ENCODE measurements around the gene OR13J1.
A peak's percentile ranks its signal among the peaks of the same experiment; 100 is the strongest.

The OR13J1 gene

GRCh38 chr9:35835216-35835632, 35.0 kb downstream of the OR13J1 start:
- FAIRE-seq (no peak), DNase-seq (ENCODE audit: low spot score) (no peak)

- DNase-seq (ENCODE audit: low spot score) (no peak), FAIRE-seq (peak; percentile 27)
Measured at GRCh38 chr9:35834260-35835215, 35.7 kb downstream of the OR13J1 start.

- FAIRE-seq, result no peak
- DNase-seq (ENCODE audit: low spot score), result no peak
Measured at GRCh38 chr9:35832814-35833213, 37.4 kb downstream of the OR13J1 start.

GRCh38 chr9:35831040-35831439, 39.2 kb downstream of the OR13J1 start:
- FAIRE-seq (no peak), DNase-seq (ENCODE audit: low spot score) (no peak)

DNA sequence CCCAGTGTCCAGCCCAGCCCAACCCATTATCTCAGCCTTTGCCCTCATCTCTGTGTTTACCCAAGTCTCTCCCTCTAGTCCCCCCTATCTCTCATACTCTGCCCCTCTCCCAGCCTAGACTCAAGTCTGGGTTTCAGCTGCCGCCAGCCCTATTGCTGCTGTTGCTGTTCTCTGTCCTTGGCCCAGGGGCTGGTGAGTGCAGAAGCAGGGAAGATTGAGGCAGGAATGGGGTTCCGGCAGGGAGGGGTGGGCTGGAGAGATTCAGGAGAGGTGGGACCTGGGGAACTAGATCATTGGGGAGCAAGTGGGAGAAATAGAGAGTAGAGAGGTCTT, 40.5 kb downstream of the OR13J1 start:
- FAIRE-seq, result no peak
- peak; percentile 25 for DNase-seq (ENCODE audit: low spot score)

- DNase-seq (ENCODE audit: low spot score) (peak; percentile 97), FAIRE-seq (no peak)
Measured at GRCh38 chr9:35829084-35829763, 41.0 kb downstream of the OR13J1 start, which contains the start of gene TMEM8B. Gene TMEM8B, plus strand, starts transcription at chr9:35829228. Its CDS starts 220 bp downstream, at chr9:35829448.

DNA sequence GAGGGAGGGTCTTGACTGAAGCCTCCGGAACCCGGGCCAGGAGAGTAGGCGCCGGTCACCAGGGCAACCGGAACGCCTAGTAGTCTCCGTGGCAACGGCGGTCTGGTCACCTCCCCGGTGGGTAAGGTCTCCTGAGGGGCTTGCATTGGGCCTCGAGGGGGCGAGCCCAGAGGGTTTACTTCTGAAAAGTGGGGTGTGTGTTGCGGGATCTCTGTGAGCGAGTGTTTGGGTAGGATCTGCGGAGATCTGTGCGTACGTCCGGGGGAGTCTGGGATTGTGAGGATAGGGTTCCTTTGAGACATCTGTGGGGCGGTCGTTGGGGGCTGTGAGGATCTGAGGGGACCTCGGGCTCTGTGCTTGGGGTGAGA, 41.5 kb downstream of the OR13J1 start, which contains the start of gene FAM221B:
Gene FAM221B, minus strand, starts transcription at position 17 of the 368 bp plus-strand sequence. CDS start 2,571 bp downstream, outside the sequence.
- peak; percentile 20 for DNase-seq (ENCODE audit: low spot score)

GRCh38 chr9:35827486-35827885, 42.7 kb downstream of the OR13J1 start:
- FAIRE-seq, result no peak
- no peak for DNase-seq (ENCODE audit: low spot score)

More for the DNA sequence above, 41.5 kb downstream of the OR13J1 start, which contains the start of gene FAM221B:
- FAIRE-seq, result no peak

GRCh38 chr9:35826071-35826701, 44.0 kb downstream of the OR13J1 start:
- FAIRE-seq (no peak), DNase-seq (ENCODE audit: low spot score) (peak; percentile 41)

DNA sequence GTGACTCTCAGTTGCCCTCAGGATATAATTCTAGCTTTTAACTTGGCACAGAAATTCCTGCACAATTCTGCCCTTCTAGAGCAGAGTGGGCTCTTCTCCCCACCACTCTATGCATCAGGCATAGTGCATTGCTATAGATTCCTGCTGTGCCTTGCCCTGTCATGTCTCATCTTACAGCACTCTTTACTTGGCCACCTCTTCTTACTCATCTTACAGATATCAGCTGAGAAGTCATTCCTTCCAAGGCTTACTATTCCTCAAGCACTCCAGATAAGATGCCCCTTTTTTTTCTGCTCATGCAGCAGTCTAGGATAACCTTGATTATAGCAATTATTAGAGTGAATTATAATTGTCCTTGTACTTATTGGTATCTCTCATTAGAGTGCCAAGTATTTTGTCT, 47.3 kb downstream of the OR13J1 start:
- FAIRE-seq (no peak), DNase-seq (ENCODE audit: low spot score) (no peak)

- FAIRE-seq (no peak), DNase-seq (ENCODE audit: low spot score) (no peak)
Measured at GRCh38 chr9:35820076-35820475, 50.1 kb downstream of the OR13J1 start.
